WERI-Rb-1 (cell line): ENCODE results near the gene TRIM62.

Experiments used
- DNase-seq: peaks from one replicate; pipeline ENCODE4 v3.0.0-alpha.2; 2020
- H3K27ac ChIP-seq: fragments of 250-450 bp; sonication (Bioruptor Pico); 2 replicates; pipeline ENCODE4 v1.5.1; 2020; ENCODE audit warnings: mild to moderate bottlenecking, moderate library complexity
- H3K27me3 ChIP-seq: fragments of 250-450 bp; sonication (Bioruptor Pico); 2 replicates; pipeline ENCODE4 v1.5.1; 2021; ENCODE audit warnings: mild to moderate bottlenecking, low read depth, moderate library complexity; ENCODE audit not compliant: insufficient read depth, severe bottlenecking
- H3K36me3 ChIP-seq: fragments of 250-450 bp; sonication (Bioruptor Pico); 2 replicates; pipeline ENCODE4 v1.5.1; 2020; ENCODE audit warnings: mild to moderate bottlenecking, moderate library complexity
- H3K4me3 ChIP-seq: 2 replicates; pipeline ENCODE4 v1.5.1; 2011; ENCODE audit warnings: low read depth, mild to moderate bottlenecking, control low read depth, low read length
- H3K9me3 ChIP-seq: fragments of 250-450 bp; sonication (Bioruptor Pico); 2 replicates; pipeline ENCODE4 v1.5.1; 2021; ENCODE audit warnings: mild to moderate bottlenecking, moderate library complexity; ENCODE audit not compliant: severe bottlenecking
- CTCF ChIP-seq: IDR thresholded peaks from 2 replicates; pipeline ENCODE4 v1.5.1; 2011; ENCODE audit warnings: low read depth, mild to moderate bottlenecking, control low read depth, inconsistent platforms, low read length

The TRIM62 gene

GRCh38 chr1:33162141-33162540, 19.7 kb downstream of the TRIM62 start:
- no peaks in the 10 kb centered on the region for H3K27me3 ChIP-seq
- H3K36me3 ChIP-seq: peaks cover 47% of the 10 kb centered on the region
- H3K9me3 ChIP-seq: no peaks in the 10 kb centered on the region
- no peak overlapping the region for H3K4me3 ChIP-seq
- TF ChIP-seq CTCF: no peak
- DNase-seq: no peak
- H3K27ac ChIP-seq: no peak overlapping the region

GRCh38 chr1:33161061-33161681, 20.7 kb downstream of the TRIM62 start:
- Histone ChIP-seq H3K9me3 (no peaks in the 10 kb centered on the region), H3K27me3 (no peaks in the 10 kb centered on the region), H3K27ac (no peak overlapping the region), H3K36me3 (peaks cover 42% of the 10 kb centered on the region), H3K4me3 (no peak overlapping the region)
- DNase-seq: no peak
- no peak for TF ChIP-seq CTCF

GRCh38 chr1:33159577-33159976, 22.3 kb downstream of the TRIM62 start:
- H3K36me3 ChIP-seq: peaks cover 37% of the 10 kb centered on the region
- H3K27me3 ChIP-seq: no peaks in the 10 kb centered on the region
- no peak for TF ChIP-seq CTCF
- H3K9me3 ChIP-seq: no peaks in the 10 kb centered on the region
- no peak for DNase-seq
- H3K4me3 ChIP-seq: no peak overlapping the region
- H3K27ac ChIP-seq: no peak overlapping the region

- DNase-seq: no peak
- H3K27me3 ChIP-seq: no peaks in the 10 kb centered on the region
- H3K9me3 ChIP-seq: no peaks in the 10 kb centered on the region
- H3K27ac ChIP-seq: no peak overlapping the region
- no peak for TF ChIP-seq CTCF
- H3K36me3 ChIP-seq: peaks cover 40% of the 10 kb centered on the region
- H3K4me3 ChIP-seq: no peak overlapping the region
Measured at GRCh38 chr1:33158366-33158765, 23.5 kb downstream of the TRIM62 start.

- H3K27ac ChIP-seq: no peak overlapping the region
- no peak for TF ChIP-seq CTCF
- no peaks in the 10 kb centered on the region for H3K27me3 ChIP-seq
- H3K36me3 ChIP-seq: peaks cover 42% of the 10 kb centered on the region
- no peak for DNase-seq
- H3K4me3 ChIP-seq: no peak overlapping the region
- H3K9me3 ChIP-seq: no peaks in the 10 kb centered on the region
Measured at GRCh38 chr1:33157131-33157530, 24.7 kb downstream of the TRIM62 start.
